NCI-H226 (cell line): ENCODE measurements around the gene FRY.

ENCODE experiments used
- DNase-seq: peaks from one replicate; pipeline ENCODE4 v3.0.0-alpha.2; 2015

FRY gene

DNA sequence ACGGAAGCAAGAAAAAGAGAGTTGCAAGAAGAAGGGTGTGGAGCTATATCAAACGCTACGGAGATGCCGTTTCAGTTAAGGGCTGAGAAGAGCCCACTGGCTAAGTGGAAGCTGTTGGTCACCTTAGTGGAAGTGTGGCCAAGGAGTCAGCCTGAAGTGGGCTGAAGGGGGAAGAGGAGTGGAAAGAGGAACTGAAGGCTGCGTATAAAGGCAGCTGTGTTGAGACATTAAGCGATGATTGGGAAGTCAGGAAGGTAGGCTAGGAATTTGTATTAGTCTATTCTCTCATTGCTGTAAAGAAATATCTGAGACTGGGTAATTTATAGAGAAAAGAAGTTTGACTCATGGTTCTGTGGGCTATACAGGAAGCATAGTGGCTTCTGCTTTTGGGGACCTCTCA is 14.1 kb upstream of the FRY start:
- no peak for DNase-seq

- DNase-seq: no peak
Measured at GRCh38 chr13:32019612-32020233, 11.9 kb upstream of the FRY start.

GRCh38 chr13:32021785-32022184 is 9.8 kb upstream of the FRY start:
- no peak for DNase-seq

DNA sequence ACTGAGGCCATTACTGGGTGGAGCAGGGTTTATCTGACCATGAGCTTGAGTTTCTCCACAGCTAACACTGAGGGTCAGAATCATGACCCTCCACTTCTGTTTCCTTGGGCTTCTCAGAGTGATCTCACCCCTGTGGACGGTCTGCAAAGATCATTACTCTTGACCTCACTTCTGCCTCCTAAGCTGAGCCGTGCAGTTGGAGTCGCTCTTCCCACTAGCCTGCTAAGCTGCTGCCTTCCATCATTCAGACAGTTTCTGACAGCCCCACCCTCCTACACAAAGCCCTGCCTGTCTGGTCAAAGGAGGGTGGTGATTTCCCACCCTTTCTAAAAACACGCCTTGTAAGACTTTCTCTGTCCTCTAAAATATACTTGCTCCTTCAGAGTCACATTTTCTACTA is 9.3 kb upstream of the FRY start:
- DNase-seq: no peak

- DNase-seq: no peak
Measured at GRCh38 chr13:32023096-32023495, 8.5 kb upstream of the FRY start.

DNA sequence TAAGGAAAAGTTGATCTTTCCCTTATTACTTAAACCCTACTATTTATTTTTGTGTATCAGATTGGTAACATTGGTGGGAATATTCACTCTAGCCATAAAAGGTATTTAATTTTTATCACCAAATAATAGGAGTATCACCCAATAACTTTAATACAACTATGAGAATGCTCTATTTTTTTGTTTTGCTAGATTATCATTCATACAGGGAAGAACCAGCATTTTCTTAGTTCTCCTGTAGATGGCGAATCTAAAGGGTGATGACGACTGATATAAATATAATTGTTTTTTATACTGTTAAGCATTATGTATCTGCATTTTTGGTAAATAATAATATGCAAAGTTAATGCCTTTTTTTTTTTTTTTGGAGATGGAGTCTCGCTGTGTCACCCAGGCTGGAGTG is 7.9 kb upstream of the FRY start:
- no peak for DNase-seq

DNA sequence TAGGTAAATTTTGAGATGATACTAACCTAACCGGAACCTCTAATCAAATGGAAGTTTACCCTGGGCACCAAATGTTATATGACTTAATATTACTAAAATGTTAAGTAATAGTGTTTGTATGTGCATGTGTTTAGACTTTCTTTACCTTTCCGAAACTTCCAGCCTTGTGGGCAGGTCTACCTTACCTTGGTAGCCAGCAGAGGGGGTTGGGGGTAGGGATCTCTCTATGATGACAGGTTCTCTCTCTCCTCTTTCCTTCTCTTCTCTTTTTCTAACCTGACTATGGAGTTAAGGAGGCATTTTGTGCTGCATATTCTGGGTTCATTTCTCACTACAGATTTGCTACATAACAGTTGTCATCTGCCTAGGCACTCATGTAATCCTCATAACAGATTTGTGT is 6.8 kb upstream of the FRY start:
- no peak for DNase-seq

DNA sequence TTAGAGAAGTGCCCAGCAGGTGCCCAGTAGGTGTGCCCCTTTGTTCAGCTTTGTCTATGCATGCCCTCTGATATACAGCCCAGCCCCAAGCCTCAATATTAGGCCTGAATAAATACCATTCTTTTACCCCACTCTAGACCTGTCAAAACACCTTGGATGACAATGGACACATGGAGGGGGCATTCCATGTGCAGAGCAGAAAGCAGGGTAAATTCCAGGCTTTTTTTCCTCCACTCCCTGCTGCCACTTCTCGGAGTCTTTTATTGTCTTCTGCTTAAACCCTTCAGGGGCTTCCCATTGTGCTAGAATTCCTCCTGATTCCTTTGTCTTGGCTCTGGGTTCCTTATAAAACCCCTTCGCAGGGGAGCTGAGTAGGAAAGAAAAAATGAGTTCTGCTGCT is 5.8 kb upstream of the FRY start:
- DNase-seq: no peak

GRCh38 chr13:32026623-32027022 is 5.0 kb upstream of the FRY start:
- DNase-seq: no peak

- no peak for DNase-seq
Measured at GRCh38 chr13:32028711-32029110, 2.9 kb upstream of the FRY start.

DNA sequence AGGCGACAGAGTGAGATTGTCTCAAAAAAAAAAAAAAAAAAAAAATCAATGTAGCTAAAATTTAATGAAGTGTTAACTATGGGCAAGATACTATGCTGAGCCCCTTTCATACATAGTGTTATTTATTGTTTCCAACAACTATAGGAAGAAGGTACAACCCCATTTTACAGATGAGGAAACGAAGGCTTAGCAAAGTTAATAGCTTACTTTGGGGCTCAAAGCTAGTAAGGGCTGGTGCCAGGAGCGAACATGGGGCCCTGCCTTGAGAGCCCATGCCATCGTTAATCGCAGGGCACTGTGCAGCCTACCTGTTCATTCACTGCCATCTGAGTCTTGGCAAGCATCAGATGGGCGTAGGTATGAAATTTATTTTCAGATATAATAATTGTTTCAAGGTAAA is 1.9 kb upstream of the FRY start:
- DNase-seq: no peak

- no peak for DNase-seq
Measured at GRCh38 chr13:32031815-32032370, 319 bp downstream of the FRY start.

GRCh38 chr13:32032759-32033158 is 1.2 kb downstream of the FRY start:
- no peak for DNase-seq

DNA sequence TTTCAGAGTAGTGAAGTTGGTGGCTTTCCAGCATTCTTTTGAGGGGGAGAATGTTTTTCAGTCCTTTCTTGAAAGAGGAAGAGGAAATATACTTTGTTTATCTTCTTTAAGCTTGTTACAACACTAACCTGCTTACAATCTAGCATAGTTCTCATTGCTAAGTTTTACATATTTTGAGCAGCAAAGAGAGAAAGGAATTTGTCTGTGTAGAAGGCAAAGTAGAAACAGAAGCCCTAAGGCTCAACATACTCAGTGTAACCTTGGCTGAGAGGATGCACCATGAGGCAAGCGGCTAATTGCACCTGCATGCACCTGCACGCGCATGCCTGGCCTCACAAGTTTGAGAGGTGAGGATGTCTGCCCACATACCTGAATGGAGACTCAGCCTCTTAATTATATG is 2.2 kb downstream of the FRY start:
- DNase-seq: no peak

GRCh38 chr13:32035716-32036115 is 4.1 kb downstream of the FRY start:
- peak; percentile 5 for DNase-seq

- no peak for DNase-seq
Measured at GRCh38 chr13:32036126-32036695, 4.6 kb downstream of the FRY start.

- DNase-seq: no peak
Measured at GRCh38 chr13:32036757-32037156, 5.2 kb downstream of the FRY start.

- no peak for DNase-seq
Measured at GRCh38 chr13:32037471-32037870, 5.9 kb downstream of the FRY start.

DNA sequence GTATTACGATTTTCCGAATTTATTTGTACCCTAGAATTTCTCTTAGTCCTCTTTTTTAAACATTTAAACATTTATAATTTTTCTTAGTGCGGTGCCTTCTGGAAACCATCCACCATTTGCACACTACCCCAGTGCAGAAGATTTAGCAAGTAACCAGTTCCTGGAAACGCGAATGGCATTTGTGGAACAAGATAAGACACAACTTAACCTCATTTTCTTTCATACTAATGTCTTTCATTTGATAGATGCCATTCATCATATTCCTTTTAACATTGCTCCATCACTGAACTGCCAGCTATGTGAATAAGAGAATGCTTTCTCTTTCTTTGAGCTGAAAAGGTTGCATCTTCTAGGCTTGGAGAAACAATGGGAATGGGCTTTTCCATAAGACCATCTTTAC is 6.8 kb downstream of the FRY start:
- DNase-seq: no peak

DNA sequence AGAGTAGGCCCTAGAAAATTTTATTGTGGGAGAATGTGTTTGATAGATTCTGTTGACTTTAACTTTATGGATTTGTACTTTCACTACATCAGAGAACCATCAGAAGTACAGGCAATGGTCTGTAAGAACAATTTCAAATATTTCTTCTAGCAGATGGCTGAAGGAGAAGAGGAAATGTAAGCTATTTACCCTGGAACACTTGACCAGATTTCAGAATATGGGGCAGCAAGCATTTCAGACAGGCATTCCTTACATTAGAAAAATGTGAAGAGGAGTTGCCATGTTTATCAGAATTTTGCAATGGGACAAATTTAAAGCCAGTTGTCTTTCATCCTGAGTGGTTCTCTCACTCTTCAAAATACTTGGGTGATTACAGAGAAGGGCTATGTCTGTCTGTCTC is 7.5 kb downstream of the FRY start:
- no peak for DNase-seq

GRCh38 chr13:32039528-32039927 is 8.0 kb downstream of the FRY start:
- no peak for DNase-seq

DNA sequence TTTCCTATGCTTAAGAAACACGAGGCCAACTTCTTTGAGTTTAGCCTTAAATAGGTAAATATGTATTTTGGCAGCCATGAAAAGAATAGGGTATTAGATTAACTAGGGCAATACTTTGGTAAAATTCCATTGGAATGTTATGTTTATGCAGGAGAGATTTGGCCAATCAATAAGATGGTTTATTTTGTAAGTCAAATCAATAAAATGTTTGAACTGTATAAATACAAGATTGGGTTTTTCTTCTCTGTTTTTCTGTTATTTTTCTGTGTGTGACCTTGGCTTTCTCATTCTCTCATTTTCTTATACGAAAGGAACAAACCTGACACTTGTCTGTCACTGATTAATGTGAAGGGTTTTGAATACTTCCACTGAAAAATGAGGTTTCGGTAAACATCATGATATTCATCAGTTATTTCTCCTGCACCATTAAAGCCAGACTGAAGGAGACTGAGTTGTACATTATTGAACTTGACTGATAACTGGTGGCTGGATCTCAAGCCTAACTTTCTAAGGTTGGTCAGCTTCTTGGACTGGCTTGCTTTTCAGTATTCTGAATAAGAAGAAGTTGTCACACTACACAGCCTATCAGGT is 8.6 kb downstream of the FRY start:
- DNase-seq: no peak

GRCh38 chr13:32040689-32041088 is 9.1 kb downstream of the FRY start:
- no peak for DNase-seq

DNA sequence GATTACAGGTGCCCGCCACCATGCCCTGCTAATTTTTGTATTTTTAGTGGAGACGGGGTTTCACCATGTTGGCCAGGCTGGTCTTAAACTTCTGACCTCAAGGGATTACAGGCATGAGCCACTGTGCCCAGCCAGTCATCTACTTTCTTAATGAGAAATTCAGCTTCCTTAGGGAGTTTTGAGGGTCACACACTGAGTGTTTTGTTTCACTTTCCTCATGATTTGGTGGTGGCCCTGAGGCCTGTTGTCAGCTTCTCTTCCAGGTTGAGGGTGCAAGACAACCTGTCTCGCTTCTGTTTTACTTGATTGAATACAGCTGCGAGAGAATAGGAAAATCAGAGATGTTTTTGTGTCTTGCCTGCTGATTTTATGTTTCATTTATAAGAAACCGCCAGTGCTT is 9.9 kb downstream of the FRY start:
- no peak for DNase-seq

DNA sequence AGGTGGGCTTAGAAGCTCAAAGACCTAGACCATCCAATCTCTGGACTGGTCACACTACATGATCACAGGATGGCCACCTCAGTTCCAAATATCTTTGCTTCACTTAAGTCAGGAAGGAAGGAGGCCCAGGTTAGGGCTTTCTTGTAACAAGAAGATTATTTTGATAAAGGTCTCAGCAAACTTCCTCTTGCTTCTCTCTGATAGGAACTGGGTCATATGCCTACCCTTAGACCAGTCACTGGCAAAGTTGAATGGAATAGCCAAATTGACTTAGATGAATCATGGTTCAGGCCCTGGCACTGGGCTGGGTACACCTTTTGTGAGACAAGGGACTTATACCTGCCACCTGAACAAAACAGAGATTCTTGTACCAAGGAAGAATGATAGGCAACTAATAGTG is 11.0 kb downstream of the FRY start:
- no peak for DNase-seq
